Astrocyte (in vitro differentiated cells and primary cell): ENCODE measurements around the gene PGBD4. TPM values are rescaled to one million over a fixed set of nuclear protein-coding genes. Genes with fewer than 3 reads are reported as not detected.
"Not testable (repeated sequence)": the region's sequence is repeated elsewhere in the genome, so short reads cannot be mapped to it uniquely, and the experiment has no call there.

ENCODE experiments used
- DNase-seq: peaks from one replicate; pipeline ENCODE4 v3.0.0-alpha.2; 2010; ENCODE audit warnings: low read depth
- FAIRE-seq: peaks from 2 replicates; lab custom pipeline; 2011; peaks lifted over from hg19 to GRCh38; lab: Jason Lieb, UNC
- H2AFZ ChIP-seq: 2 replicates; pipeline ENCODE4 v1.6.0; 2012; ENCODE audit warnings: low read depth, low read length, inconsistent platforms
- H3K27ac ChIP-seq: 2 replicates; pipeline ENCODE4 v1.5.1; 2011; ENCODE audit warnings: low read depth, low read length, inconsistent platforms
- H3K27me3 ChIP-seq: 2 replicates; pipeline ENCODE4 v1.6.0; 2011; ENCODE audit warnings: low read length, inconsistent platforms; ENCODE audit not compliant: insufficient read depth
- H3K36me3 ChIP-seq: 2 replicates; pipeline ENCODE4 v1.5.1; 2011; ENCODE audit warnings: low read length, inconsistent platforms; ENCODE audit not compliant: insufficient read depth
- H3K4me1 ChIP-seq: 2 replicates; pipeline ENCODE4 v1.5.1; 2011; ENCODE audit warnings: low read length, inconsistent platforms; ENCODE audit not compliant: insufficient read depth
- H3K4me2 ChIP-seq: 2 replicates; pipeline ENCODE4 v1.6.0; 2012; ENCODE audit warnings: low read length, inconsistent platforms
- H3K4me3 ChIP-seq: 2 replicates; pipeline ENCODE4 v1.5.1; 2011; ENCODE audit warnings: low read depth, mild to moderate bottlenecking, low read length, inconsistent platforms; ENCODE audit not compliant: insufficient read depth
- H3K79me2 ChIP-seq: 2 replicates; pipeline ENCODE4 v1.6.0; 2012; ENCODE audit warnings: mild to moderate bottlenecking, low read length, inconsistent platforms; ENCODE audit not compliant: insufficient read depth
- H3K9ac ChIP-seq: 2 replicates; pipeline ENCODE4 v1.6.0; 2012; ENCODE audit warnings: mild to moderate bottlenecking, low read length, inconsistent platforms
- H3K9me3 ChIP-seq: 2 replicates; pipeline ENCODE4 v1.5.1; 2012; ENCODE audit warnings: low read depth, mild to moderate bottlenecking, low read length, inconsistent platforms; ENCODE audit not compliant: insufficient read depth
- H4K20me1 ChIP-seq: 2 replicates; pipeline ENCODE4 v1.6.0; 2012; ENCODE audit warnings: low read length, inconsistent platforms; ENCODE audit not compliant: insufficient read depth
- H3K27ac Mint-ChIP-seq: one replicate; pipeline ENCODE4 v1.8.0; 2021; ENCODE audit warnings: mild to moderate bottlenecking, mixed read lengths; ENCODE audit not compliant: unreplicated experiment
- H3K27me3 Mint-ChIP-seq: one replicate; pipeline ENCODE4 v1.8.0; 2021; ENCODE audit warnings: low read depth, mixed read lengths; ENCODE audit not compliant: unreplicated experiment
- H3K36me3 Mint-ChIP-seq: one replicate; pipeline ENCODE4 v1.8.0; 2021; ENCODE audit warnings: low read depth, mixed read lengths; ENCODE audit not compliant: unreplicated experiment
- H3K4me1 Mint-ChIP-seq: one replicate; pipeline ENCODE4 v1.8.0; 2021; ENCODE audit warnings: low read depth, mixed read lengths; ENCODE audit not compliant: unreplicated experiment
- H3K4me3 Mint-ChIP-seq: one replicate; pipeline ENCODE4 v1.8.0; 2021; ENCODE audit warnings: mild to moderate bottlenecking, moderate library complexity, mixed read lengths; ENCODE audit not compliant: unreplicated experiment
- H3K9me3 Mint-ChIP-seq: one replicate; pipeline ENCODE4 v1.8.0; 2021; ENCODE audit warnings: mild to moderate bottlenecking, mixed read lengths; ENCODE audit not compliant: unreplicated experiment
- EZH2 ChIP-seq: IDR thresholded peaks from 2 replicates; pipeline ENCODE4 v1.6.1; 2012; ENCODE audit warnings: mild to moderate bottlenecking, low read length, inconsistent platforms; ENCODE audit not compliant: insufficient read depth
- total RNA-seq: library from RNA; stranded (reverse); gene quantifications from 2 replicates; pipeline ENCODE4 v1.2.1, GENCODE V29; 2021
- TF ChIP-seq, protein P1 (sequence below): IDR thresholded peaks from 2 replicates; pipeline ENCODE4 v1.5.1; 2011; ENCODE audit warnings: low read depth, mild to moderate bottlenecking, inconsistent platforms, low read length, moderate library complexity; ENCODE audit not compliant: insufficient read depth

PGBD4 gene
- total RNA-seq, 1 donor from 2014 or later, result 1.4 TPM

DNA sequence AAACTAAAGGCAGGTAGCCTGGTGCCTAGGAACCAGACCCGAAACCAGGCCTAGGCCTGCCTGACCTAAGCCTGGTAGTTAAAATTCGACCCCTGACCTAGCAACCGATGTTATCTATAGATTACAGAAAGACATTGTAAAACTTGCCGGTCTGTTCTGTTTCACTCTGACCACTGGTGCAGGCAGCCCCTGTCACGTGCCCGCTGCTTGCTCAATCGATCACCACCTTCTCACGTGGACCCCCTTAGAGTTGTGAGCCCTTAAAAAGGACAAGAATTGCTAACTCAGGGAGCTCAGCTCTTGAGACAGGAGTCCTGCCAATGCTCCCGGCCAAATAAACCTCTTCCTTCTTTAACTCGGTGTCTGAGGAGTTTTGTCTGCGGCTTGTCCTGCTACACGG is 19.9 kb downstream of the PGBD4 start:
- H3K4me1 Mint-ChIP-seq, H3K4me3 ChIP-seq, H3K36me3 Mint-ChIP-seq, H3K9me3 ChIP-seq, H3K27me3 ChIP-seq, H3K9me3 Mint-ChIP-seq, H3K79me2 ChIP-seq, H3K4me1 ChIP-seq, H3K27ac ChIP-seq, DNase-seq, H3K4me3 Mint-ChIP-seq, H3K9ac ChIP-seq, FAIRE-seq, H3K27ac Mint-ChIP-seq, H3K4me2 ChIP-seq, H3K27me3 Mint-ChIP-seq, H2AFZ ChIP-seq, H4K20me1 ChIP-seq, H3K36me3 ChIP-seq: not testable (repeated sequence)

DNA sequence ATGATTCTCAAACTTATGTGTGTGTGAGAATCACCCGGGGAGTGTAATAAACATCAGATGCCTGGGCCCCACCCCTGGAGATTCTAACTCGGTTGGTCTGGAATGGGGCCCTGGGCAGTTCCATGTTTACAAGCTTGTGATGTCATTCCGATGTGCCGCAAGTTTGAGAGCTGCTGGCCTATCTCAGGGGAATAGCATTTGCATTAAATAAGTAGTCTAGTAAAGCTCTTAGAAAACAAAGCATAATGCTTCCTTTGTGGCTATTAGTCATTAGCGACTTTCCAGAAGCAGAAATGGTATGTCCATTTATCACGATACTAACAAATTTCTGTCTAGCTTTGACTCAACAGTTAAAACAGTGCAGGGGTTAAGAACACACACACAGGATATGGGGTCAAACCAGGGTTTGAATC is 20.9 kb downstream of the PGBD4 start:
- DNase-seq (peak; percentile 98), FAIRE-seq (peak; percentile 80)
- Mint-ChIP-seq H3K36me3 (no peaks in the 10 kb centered on the region), H3K9me3 (peaks cover 1% of the 10 kb centered on the region), H3K4me1 (peaks cover 3% of the 10 kb centered on the region), H3K4me3 (no peak overlapping the region), H3K27ac (no peak overlapping the region), H3K27me3 (no peaks in the 10 kb centered on the region)
- peaks cover 9% of the 10 kb centered on the region for H3K4me1 ChIP-seq
- H3K4me3 ChIP-seq, result no peak overlapping the region
- no peaks in the 10 kb centered on the region for H3K9me3 ChIP-seq
- H4K20me1 ChIP-seq, result no peaks in the 10 kb centered on the region
- H3K36me3 ChIP-seq, result no peaks in the 10 kb centered on the region
- no peaks in the 10 kb centered on the region for H3K79me2 ChIP-seq
- peak overlapping the region; percentile 68 for H3K4me2 ChIP-seq
- peak overlapping the region; percentile 70 for H3K27ac ChIP-seq
- no peak overlapping the region for H2AFZ ChIP-seq
- TF ChIP-seq, protein P1, sequence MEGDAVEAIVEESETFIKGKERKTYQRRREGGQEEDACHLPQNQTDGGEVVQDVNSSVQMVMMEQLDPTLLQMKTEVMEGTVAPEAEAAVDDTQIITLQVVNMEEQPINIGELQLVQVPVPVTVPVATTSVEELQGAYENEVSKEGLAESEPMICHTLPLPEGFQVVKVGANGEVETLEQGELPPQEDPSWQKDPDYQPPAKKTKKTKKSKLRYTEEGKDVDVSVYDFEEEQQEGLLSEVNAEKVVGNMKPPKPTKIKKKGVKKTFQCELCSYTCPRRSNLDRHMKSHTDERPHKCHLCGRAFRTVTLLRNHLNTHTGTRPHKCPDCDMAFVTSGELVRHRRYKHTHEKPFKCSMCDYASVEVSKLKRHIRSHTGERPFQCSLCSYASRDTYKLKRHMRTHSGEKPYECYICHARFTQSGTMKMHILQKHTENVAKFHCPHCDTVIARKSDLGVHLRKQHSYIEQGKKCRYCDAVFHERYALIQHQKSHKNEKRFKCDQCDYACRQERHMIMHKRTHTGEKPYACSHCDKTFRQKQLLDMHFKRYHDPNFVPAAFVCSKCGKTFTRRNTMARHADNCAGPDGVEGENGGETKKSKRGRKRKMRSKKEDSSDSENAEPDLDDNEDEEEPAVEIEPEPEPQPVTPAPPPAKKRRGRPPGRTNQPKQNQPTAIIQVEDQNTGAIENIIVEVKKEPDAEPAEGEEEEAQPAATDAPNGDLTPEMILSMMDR, result no peak
- TF ChIP-seq EZH2, result no peak
- no peaks in the 10 kb centered on the region for H3K27me3 ChIP-seq
- H3K9ac ChIP-seq, result peak overlapping the region; percentile 10

DNA sequence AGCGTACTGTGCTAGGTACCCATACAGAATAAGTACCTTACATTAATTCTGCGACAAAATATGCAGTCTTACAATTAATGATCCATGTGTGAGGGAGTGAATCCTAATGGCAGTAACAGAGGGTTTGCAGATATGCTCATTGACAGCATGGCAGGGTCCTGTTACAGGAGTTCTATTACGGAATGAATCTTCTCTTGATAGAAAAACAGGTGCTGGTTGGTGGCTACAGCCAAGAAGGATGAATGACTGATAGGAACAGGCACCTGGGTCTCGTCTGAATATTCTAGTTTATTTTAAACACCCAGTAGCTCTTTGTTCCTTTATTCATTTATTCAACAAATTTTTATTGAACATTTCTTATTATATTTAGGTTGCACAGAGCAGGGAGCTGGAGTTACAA is 22.8 kb downstream of the PGBD4 start:
- Histone ChIP-seq H3K27ac (no peak overlapping the region), H3K79me2 (no peaks in the 10 kb centered on the region), H2AFZ (no peak overlapping the region), H3K9ac (no peak overlapping the region), H4K20me1 (no peaks in the 10 kb centered on the region), H3K4me3 (no peak overlapping the region), H3K9me3 (no peaks in the 10 kb centered on the region), H3K36me3 (no peaks in the 10 kb centered on the region), H3K27me3 (no peaks in the 10 kb centered on the region), H3K4me1 (peaks cover 9% of the 10 kb centered on the region), H3K4me2 (no peak overlapping the region)
- TF ChIP-seq, protein P1, result no peak
- no peak for TF ChIP-seq EZH2
- peaks cover 1% of the 10 kb centered on the region for H3K9me3 Mint-ChIP-seq
- H3K4me1 Mint-ChIP-seq, result peaks cover 3% of the 10 kb centered on the region
- peaks cover 1% of the 10 kb centered on the region for H3K36me3 Mint-ChIP-seq
- no peak overlapping the region for H3K27ac Mint-ChIP-seq
- DNase-seq, result no peak
- FAIRE-seq, result no peak
- H3K4me3 Mint-ChIP-seq, result no peak overlapping the region
- no peaks in the 10 kb centered on the region for H3K27me3 Mint-ChIP-seq
